22Rv1 (cell line): Measurements from ENCODE around the gene BTBD8.

Experiments used
- ZFX ChIP-seq: fragments of 450-650 bp; IDR thresholded peaks from 2 replicates; pipeline ENCODE4 v1.6.1; 2017; ENCODE audit warnings: antibody characterized with exemption, borderline replicate concordance
- TF ChIP-seq, protein P1 (sequence below): fragments of 450-650 bp; IDR thresholded peaks from 2 replicates; pipeline ENCODE4 v1.5.1; 2017; ENCODE audit warnings: mild to moderate bottlenecking

DNA sequence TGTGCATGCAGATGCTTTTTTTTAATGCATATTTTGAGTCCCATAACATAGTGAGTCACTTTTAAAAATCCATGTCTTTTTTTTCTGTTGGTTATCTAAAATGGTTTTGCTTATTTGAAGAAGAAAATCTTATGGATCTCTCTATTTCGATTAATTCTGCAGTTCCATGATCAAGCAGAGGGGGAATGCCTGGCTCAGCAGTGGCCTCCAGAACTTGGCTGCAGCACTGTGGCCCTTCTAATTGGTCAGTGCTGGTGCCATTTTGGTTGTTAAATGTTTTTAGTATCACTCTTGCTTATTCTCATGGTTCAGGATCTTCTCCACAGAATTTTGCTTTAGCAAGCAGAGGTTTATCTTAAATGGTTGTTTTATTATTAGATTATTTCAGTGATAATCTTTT is 39.2 kb upstream of the BTBD8 start:
- TF ChIP-seq, protein P1, sequence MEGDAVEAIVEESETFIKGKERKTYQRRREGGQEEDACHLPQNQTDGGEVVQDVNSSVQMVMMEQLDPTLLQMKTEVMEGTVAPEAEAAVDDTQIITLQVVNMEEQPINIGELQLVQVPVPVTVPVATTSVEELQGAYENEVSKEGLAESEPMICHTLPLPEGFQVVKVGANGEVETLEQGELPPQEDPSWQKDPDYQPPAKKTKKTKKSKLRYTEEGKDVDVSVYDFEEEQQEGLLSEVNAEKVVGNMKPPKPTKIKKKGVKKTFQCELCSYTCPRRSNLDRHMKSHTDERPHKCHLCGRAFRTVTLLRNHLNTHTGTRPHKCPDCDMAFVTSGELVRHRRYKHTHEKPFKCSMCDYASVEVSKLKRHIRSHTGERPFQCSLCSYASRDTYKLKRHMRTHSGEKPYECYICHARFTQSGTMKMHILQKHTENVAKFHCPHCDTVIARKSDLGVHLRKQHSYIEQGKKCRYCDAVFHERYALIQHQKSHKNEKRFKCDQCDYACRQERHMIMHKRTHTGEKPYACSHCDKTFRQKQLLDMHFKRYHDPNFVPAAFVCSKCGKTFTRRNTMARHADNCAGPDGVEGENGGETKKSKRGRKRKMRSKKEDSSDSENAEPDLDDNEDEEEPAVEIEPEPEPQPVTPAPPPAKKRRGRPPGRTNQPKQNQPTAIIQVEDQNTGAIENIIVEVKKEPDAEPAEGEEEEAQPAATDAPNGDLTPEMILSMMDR: no peak
- no peak for TF ChIP-seq ZFX
